DMS153 treated with DMSO at 0.1 percent for 48 hours (cell line): ENCODE measurements around the gene LIPG.
"Not testable (repeated sequence)": the region's sequence is repeated elsewhere in the genome, so short reads cannot be mapped to it uniquely, and the experiment has no call there.

Experiments used
- DNase-seq: peaks from one replicate; lab custom pipeline; 2025; ENCODE audit not compliant: unreplicated experiment; lab: John Stamatoyannopoulos, UW

The LIPG gene

GRCh38 chr18:49572611-49573345, 10.9 kb downstream of the LIPG start:
- DNase-seq = no peak

GRCh38 chr18:49573835-49574234, 12.0 kb downstream of the LIPG start:
- DNase-seq = no peak

GRCh38 chr18:49579041-49579440, 17.2 kb downstream of the LIPG start:
- DNase-seq = not testable (repeated sequence)

DNA sequence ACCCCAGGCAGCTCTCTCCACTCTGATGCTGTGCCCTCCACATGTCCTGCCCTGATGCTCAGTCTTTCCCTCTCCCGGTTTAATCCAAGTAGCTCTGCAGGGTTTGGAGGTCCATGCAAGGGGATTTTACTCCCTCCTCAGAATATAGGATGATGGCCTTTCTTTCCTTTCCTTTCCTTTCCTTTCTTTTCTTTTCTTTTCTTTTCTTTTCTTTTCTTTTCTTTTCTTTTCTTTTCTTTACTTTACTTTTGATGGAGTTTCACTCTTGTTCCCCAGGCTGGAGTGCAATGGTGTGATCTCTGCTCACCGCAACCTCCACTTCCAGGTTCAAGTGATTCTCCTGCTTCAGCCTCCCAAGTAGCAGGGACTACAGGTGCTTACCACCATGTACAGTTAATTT, 17.7 kb downstream of the LIPG start:
- DNase-seq = not testable (repeated sequence)

DNA sequence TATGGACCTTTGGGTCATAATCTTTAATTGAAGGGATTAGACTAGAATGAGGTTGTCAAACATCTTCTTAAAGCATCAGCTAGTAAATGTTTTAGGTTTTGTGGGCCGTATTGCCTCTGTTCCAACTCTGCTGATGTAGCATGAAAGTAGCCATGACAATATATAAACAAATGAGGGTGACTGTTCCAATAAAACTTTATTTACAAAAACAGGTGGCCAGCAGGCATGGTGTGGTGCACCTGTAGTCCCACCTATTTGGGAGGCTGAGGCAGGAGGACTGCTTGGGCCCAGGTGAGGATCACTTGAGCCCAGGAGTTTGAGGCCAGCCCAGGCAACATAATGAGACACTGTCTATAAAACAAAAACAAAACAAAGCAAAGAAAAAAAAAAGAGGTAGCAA, 18.4 kb downstream of the LIPG start:
- no peak for DNase-seq

DNA sequence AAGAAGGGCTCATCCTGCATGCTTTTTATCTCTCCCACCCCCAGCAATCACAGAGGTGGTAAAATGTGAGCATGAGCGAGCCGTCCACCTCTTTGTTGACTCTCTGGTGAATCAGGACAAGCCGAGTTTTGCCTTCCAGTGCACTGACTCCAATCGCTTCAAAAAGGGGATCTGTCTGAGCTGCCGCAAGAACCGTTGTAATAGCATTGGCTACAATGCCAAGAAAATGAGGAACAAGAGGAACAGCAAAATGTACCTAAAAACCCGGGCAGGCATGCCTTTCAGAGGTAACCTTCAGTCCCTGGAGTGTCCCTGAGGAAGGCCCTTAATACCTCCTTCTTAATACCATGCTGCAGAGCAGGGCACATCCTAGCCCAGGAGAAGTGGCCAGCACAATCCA, 19.5 kb downstream of the LIPG start:
- DNase-seq = no peak

DNA sequence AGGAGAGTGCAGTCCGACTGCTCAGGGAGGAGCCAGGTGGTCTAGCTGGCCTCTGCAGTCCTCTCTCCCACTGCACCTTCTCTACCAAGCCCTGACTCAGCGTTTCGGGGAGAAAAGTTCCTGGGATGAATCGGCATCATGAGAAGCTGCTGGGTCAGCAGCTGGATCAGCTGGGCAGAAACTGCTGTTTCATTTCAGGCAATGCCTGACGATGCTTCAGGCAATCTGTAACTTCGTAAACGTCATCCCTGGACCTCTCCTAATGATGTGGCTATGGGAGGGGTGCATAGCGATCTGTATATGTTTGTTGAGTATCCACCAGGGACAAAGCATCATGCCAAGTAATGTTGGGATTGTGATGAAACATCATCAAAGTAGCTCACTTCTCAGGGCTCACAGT, 20.7 kb downstream of the LIPG start:
- no peak for DNase-seq

- DNase-seq = no peak
Observed at GRCh38 chr18:49584394-49584793, 22.5 kb downstream of the LIPG start.

DNA sequence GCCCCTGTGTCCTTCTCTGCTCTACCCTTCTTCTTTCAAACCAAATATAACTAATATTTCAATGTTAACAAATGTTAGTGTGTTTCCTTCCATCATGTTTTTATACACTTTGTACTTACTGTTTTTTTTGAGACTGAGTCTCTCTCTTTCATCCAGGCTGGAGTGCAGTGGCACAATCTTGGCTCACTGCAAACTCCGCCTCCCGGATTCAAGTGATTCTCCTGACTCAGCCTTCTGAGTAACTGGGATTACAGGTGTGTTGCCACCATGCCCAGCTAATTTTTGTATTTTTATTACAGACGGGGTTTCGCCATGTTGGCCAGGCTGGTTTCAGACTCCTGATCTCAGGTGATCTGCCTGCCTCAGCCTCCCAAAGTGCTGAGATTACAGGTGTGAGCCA, 23.1 kb downstream of the LIPG start:
- DNase-seq = not testable (repeated sequence)

DNA sequence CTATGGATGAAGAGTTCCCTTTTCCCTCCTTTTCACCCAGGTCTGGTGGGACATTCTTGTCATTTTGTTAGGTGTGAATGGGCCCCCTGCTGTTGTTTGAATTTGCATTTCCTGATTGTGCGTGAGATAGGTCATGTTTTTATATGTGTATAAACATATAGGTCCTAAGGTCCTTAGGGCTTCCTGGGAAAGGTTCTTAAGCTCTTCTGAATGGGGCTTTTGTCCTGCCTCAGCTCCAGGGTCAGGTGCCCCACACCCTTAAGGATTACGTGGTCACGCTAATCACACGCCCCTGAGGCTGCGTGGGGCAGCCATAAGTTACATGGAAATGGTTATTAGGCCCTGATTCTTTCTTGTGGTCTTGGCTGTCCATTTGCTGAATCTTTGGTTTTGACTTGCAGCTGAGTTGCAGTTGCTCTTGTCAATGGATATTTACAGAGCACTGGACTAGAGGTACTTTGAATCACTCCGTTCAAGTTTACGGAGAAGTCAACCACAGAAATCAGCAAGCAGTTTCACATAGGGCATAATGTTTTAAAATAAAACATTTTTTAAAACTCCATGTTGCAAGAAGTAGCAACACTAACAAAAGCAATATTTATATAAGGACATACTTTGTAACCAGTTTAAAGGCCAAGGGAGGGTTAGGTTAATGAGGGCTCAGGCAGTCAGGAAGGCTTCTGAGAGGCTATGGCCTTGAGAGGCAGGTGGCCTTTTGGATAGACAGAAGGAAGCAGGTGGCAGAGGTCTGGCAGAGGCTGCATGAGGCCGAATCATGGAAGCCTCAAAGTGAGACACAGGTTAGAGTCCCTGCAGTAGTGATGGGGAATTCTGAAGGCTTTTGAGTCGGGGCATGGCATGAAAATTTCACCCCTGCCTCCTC, 24.2 kb downstream of the LIPG start:
- no peak for DNase-seq

- no peak for DNase-seq
Observed at GRCh38 chr18:49588171-49588570, 26.3 kb downstream of the LIPG start.

DNA sequence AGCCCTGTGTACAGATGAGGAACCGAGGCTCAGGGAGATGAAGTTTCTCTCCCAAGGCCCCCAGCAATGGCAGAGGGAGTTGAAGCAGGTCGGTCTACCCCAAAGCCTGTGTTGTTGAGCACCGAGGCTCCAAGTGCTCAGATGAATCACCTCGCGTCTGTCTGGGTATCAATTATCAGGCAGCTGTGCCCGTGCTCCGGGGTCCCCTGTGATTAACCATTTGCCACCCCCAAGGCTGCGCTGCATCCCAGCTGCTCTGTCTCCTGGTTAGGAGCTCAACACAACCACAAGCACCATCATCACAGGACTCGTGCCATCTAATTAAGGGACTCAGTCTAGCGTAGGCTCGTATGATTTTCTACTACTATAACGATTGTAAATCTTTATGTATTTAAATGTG, 27.1 kb downstream of the LIPG start:
- no peak for DNase-seq

- no peak for DNase-seq
Observed at GRCh38 chr18:49590608-49591007, 28.8 kb downstream of the LIPG start.

GRCh38 chr18:49591271-49591670, 29.4 kb downstream of the LIPG start:
- no peak for DNase-seq

DNA sequence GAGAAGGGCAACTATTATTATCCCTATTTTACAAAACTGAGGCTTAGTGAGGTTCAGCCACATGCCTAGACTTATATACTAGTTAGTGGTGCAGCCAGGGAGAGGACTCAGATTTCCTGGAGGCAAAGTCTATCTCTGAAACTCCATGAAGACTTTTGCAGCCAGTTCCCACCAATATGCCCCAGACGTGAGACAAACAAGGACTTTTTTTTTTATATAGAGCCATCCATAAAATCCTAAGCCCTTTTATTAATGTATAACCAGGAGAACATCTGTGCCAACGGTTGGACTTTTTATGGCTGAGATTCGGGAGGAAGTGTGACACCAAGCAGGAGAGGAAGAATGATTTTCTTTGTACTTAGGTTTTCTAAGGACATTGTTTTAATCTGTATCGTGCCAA, 29.9 kb downstream of the LIPG start:
- DNase-seq = no peak

- DNase-seq = no peak
Observed at GRCh38 chr18:49596687-49597086, 34.8 kb downstream of the LIPG start.

- peak; percentile 45 for DNase-seq
Observed at GRCh38 chr18:49597157-49597931, 35.5 kb downstream of the LIPG start.

GRCh38 chr18:49601211-49601610, 39.4 kb downstream of the LIPG start:
- no peak for DNase-seq

- DNase-seq = no peak
Observed at GRCh38 chr18:49608366-49609255, 46.8 kb downstream of the LIPG start.

DNA sequence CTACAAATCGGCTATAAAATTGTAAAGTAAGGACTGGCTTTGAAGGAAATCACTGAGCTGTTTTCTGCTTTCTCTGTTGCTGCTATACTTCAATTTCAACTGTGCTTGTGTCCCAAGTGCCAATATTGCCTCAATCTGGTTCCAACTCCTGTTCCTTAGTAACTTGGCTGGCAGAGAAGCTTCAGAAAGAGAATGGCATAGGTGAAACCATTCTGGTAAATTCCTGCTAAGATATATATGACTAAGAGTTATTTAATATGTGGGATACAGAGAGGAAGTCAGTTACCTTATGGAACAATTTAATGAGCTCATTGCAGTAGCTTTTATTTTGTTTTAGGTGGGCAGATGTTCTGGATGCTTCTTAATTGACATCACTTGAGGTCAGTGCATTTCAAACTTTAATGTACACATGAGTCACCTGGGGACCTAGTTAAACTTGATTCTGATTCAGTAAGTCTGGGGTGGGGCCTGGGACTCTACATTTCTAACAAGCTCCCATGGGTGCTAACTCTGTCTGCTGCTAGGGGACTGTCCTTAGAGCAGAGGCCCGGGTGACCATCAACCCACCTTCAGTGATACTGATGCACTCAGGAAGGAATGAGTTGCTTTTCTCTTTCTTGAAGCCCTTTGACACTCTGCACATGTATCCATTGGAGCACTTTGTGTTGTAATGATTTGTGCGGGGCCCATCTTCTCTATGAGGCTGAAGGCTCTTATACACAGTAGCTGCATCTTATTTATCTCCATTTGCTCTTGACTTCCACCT, 47.6 kb downstream of the LIPG start:
- DNase-seq = no peak
